Activated CD8-positive, alpha-beta memory T cell treated with anti-CD3 and anti-CD28 coated beads, Interleukin-2, amount 50 U/mL, for 1 hour (primary cell): Measurements from ENCODE around the gene TLE7.

Experiments used
- DNase-seq: peaks from one replicate; pipeline ENCODE4 v3.0.0-alpha.2; 2020; ENCODE audit errors: extremely low read depth

TLE7 gene

DNA sequence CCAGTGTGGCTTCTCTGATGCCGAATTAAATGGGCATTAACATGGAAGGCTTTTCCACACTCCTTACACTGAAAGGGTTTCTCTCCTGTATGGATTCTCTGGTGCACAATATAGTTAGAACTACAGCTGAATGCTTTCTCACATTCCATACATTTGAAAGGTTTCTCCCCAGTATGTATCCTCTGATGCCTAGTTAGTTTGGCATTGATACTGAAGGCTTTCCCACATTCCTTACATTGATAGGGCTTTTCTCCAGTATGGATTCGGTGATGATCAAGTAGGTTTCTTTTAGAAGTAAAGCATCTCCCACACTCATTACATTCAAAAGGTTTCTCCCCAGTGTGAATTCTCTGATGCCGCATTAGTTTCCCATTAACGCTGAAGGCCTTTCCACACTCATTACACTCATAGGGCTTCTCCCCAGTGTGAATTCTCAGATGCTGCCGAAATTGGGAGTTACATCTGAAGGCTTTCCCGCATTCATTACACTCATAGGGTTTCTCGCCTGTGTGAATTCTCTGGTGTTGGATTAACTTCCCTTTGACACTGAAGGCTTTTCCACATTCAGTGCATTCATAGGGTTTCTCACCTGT, 6.5 kb upstream of the TLE7 start:
- DNase-seq = no peak

DNA sequence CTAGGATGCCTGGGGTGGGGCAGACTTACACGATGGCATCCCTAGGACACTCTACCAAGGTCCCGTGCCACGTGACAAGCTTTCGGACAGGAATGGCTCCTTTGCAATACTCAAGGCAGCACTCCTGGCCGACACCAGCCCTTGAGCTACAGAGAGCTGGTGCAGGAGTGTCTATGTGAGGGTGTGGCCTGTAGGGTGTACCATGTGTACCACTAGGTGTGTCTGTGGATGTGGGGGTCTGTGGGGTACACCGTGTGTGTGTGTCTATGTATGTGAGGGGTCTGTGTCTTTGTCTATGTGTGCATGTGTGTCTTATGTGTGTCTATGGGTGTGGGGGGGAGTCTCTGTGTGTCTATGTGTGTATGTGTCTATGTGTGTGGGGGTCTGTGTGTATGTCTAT, 1.9 kb upstream of the TLE7 start:
- DNase-seq = no peak

DNA sequence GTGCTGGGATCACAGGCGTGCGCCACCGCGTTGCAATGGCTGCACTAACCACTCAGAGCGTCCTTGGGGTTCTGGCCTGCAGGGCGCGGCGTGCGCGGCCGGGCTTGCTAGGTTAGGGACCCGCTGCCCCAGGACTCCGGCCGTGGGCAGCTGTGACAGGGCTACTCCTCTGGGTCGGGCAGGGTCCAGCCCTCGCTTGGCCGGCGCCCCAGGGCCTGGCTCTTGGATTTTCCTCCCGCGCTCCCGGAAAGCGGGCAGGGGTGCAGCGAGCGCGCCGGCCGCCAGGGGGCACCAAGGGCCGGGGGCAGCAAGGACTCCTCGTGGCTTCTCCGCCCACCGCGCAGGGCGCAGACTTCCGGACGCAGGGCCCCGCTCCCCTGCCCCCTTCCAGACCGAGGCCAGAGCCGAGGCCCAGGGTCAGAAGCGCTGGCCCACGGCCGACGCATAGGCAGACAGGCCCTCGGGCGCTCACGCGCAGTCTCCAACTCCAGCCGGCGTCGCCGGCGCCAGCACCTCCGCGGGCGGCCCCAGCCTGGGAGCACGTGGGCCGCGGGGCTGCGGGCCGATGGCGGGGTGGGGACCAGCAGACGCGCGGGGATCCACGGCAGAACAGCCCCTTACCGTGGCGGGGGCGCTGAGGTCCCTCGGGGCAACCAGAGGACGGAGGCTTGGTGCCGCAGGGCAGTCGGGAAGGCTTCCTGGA, 355 bp downstream of the TLE7 start:
- no peak for DNase-seq

DNA sequence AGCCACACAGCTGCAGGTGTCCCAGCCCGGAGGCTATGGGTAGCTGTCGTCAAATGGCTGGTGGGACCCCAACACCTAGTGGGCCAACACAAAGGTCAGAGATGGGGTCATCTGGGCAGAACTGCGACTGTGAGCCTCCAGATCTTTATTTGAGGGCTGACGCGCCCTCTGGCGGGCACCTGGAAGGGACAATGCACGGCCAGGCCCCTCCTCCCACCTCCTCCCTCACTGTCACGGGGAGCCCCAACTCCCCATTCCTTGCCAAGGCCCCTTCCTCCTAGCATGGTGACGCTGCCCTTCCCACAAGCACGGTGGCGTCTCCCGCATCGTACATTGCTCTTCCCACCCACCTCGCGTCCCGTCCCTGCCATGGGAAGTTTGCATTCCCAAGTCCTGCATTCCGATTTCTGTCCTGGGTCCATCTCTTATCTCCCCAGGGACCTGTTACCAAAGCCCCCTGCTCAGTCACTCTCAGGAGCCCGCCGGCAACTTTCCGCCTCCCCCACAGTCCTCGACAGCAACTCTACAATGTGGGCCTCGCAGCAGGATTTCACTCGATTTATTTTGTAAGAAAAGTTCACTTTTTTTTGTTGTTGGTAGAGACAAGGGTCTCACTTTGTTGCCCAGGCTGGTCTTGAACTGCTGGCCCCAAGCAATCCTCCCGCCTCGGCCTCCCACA, 1.0 kb downstream of the TLE7 start:
- DNase-seq = no peak

DNA sequence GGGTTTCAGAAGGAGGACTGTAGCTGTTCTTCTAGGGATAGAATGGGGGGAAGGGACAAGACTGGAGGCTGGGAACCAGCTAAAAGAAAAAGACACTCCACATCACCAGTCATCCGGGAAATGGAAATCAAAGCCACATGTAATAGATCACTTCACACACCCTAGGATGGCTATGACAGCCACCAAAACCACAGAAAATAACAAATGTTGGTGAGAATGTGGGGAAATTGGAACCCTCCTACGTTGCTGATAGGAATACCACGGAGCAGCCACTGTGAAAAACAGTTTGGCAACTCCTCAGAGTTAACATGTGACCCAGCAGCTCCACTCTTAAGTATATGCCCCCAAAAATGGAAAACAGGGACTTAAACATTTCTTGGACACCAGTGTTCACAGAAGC, 2.3 kb downstream of the TLE7 start:
- no peak for DNase-seq

DNA sequence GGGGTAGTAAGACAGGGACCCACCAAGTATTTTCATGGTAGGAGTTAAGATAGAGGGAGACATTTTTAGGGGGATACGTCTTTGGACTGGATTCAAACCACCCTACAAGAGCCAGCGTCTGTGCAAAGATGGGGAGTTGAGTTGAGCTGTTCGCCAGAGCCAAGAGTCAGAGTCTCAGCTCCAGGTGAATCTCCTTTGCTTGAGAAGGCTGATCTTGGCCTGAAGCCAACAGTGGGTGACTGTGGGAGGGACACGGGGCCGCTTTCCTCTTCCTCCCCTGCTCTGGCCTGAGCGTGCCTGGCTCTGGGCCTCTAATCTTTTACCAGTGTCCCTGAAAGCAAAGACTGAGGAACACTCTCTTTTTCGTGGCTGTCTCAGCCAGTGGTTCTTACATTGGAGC, 5.4 kb downstream of the TLE7 start:
- no peak for DNase-seq

DNA sequence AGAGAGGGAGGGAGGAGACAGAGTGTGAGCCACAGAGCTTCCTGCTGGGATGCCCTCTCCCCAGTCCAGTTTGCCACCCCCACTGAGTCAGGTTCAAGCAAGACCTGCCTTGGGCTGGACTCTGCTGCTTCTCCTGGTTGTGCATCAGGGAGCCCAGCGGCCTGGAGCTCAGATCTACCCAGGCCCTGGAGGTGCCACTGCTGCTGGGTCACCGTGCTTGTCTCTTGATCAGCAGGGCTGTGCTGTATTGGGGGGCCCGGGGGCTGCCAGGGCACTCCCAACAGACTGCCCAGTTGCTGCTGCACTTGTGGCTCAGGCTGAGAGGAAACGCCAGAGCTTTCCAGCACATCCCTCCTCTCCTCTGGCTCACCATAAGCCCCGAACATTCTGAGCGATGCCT, 8.9 kb downstream of the TLE7 start:
- DNase-seq = no peak

DNA sequence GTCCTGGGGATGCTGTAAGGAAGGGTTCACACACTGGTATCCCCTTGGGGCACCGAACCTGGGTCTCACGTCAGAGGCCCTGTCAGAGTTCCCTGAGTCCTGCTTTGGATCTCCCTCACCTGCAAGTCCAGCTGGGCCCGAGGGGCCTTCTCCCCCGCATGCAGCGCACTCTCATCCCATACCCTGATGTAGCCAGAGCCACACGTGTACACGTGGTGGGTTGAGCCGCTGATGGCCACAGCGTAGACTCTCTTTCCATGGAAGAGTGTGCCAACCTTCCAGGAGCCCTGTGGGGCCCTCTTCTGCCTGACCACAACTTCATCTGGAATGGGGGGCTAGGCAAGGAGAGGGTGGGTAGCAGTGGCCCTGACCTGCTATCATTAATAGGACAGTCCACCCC, 9.9 kb downstream of the TLE7 start:
- DNase-seq = no peak

DNA sequence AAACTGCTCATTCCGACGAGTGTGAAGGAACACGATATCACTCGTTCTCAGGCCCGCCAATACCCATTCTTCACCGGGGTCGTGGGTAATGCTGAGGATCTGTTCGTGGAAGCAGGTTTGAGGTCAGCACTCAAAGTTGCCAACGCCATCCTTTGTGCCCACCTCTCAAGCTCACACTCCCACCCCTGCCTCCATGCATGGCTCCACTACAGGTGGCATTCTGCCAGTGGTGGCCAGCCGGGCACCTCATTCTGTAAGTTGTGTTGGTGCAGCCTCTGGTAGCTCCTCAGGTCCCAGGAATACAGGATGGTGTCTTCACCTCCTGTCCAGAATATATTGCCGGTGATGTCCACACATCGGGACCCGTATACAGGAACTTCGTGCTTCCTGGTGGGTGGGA, 10.7 kb downstream of the TLE7 start:
- no peak for DNase-seq

DNA sequence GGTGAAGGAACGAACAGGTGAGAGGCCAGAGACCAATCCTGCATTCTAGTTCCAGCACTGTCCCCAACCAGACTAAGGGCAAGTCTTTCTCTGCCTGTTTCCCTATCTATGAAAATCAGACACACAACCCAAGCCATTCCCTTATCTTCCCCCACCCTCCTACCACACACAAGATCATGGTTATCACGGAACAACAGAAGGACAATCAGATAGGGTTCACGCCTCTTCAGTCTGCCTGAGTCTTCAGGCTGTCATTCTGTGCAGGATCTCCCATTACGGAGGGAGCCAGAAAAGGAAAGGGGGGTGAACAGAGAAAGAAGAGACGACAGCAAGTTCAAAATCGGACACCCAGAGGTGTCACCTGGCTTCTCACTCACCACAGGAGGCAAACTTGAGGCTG, 11.1 kb downstream of the TLE7 start:
- DNase-seq = no peak

DNA sequence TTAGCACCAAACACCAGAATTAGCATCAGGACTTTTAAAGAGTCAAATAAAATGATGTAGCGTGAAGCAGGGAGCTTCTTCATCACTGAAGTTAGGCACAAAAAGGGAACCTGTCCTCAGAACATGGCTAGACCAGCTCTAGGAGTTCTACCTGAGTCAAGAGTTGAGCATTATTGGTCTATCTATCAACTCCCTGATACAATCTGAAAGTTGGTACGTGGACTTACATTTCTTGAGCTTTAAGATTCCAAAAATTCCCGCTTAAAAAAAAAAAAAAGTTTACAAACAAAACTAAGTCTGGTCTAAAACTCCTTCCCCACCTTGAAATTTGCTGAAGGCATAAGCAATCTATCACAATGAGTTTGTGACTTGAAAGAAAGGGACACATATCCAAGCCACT, 12.3 kb downstream of the TLE7 start:
- DNase-seq = no peak

DNA sequence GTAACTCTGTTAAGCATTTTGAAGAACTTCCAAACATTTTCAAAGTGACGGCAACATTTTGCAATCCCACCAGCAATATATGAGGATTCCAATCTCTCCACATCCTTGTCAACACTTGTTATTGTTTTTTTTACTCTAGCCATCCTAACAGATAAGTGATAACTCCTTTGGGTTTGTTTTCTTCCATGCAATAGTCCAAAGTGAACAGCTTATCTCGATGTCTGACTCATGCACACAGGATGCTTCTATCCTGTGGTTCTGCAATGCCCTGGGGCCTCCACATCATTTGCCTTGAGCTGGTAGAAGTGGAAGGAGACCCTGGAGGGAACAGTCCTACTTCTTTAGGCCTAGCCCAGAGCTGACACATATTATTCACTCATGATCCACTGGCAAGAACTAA, 13.0 kb downstream of the TLE7 start:
- DNase-seq = no peak

DNA sequence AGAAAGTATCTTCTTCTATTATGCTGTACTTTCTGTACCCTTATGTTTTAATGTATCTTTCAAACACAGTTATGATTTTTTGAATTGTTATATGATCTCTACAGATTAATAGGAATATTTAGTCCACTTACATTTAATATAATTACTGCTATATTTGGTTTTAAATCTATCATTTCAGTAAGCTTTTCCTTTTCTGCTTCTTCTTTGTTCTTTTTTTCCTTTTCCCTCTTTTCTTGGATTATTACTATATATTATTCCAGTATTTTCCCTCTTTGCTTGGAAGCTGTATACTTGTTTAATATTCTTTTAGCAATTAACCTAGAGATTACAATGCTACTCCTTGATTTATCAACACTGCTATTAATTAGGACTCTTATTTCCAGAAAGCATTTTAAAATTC, 13.5 kb downstream of the TLE7 start:
- DNase-seq = no peak

DNA sequence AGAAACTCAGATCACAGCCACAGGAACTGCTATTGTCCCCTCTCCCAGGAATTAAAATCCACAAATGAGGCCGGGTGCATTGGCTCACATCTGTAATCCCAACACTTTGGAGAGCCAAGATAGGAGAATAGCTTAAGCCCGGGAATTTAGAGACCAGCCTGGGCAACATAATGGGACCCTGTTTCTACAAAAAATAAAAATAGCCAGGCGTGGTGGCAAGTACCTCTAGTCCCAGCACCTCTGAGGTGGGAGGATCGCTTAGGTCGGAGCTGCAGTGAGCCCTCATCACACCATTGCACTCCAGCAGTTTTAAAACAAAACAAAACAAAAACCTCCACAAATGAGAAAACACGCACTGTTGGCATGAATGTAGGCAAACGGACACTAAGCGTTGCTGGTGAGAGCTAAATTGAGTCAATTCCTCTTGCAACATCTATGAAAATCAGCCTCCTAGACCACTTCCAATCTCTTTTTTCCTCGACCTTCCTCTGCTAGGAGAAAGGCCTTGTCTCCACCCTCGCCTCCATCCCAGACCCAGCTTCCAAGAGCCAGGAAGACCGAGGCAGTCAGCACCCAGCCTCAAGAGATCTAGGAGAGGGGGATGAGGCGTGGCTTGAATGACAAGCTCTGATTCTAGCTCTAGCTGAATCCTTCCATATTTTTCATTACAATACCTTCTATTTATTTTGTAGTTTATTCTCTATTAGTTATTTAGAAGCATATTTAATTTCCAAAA, 14.8 kb downstream of the TLE7 start:
- no peak for DNase-seq

DNA sequence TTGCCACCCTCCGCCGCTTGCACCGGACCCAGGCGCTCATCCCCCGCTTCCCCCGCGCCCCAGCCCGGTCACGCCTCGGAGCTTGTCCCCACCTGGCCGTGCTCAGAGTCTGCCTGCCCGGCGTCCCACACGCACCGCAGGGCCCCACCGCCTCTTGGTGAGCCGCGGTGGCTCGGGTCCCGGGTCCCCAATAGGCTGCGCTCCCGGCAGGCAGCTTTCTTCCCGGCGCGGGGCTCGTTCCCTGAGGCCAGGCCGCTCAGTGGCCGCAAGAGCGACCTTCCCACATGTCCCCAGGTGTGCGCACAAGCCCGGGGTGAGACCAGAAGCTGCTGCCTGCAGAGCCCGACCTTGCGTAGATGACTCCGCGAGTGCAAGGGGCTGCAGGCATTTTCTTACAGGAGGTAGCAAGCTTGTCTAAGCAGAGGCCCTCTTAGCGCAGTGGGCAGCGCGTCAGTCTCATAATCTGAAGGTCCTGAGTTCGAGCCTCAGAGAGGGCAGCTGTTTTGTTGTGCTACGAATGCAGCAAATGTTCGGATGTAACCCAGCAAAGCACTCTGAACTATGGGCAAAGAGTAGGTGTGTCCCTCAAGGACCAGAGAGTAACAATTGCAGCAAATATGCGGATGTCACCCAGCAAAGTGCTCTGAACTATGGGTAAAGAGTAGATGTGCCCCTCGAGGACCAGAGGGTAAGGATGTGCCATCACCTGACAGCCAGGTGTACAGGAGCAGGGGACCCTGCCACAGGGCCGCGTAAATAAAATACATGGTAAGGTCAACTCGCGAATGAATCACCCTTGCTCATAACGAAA, 15.6 kb downstream of the TLE7 start:
- DNase-seq = no peak

DNA sequence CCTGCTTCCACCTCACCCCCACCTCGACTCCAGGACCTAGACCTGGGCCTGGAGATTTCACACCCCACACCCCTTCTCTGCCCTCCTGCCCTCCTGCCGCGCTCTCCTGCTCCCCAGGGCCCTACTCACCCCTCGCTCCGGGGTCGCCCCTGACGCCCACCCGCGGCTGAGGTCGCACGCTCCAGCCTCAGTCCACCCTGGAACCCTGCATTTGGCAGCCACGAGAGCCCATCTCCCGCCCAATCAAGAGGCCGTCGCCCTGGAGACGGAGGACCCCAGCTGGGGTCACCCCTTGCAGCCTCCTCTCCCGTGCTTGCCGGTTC, 16.1 kb downstream of the TLE7 start:
- DNase-seq = no peak

DNA sequence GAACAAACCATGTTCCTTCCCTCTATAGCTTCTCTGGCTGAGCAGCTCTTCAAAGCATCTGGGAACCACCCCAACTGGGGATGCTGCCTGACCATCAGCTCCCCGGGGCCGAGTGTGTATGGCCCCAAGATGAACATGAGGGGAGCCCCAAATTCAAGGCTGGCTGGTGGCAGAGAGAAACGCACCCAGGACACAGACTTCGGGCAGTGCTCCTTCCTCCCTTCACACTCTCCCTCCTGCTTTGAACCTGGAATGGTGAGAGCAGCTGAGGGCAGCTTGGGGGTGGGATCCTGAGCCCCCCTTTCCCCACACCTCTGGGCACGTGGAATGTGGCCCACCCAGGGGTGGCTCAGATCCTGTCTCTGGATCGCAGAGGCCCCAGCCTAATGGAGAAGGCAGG, 17.2 kb downstream of the TLE7 start:
- DNase-seq = no peak

DNA sequence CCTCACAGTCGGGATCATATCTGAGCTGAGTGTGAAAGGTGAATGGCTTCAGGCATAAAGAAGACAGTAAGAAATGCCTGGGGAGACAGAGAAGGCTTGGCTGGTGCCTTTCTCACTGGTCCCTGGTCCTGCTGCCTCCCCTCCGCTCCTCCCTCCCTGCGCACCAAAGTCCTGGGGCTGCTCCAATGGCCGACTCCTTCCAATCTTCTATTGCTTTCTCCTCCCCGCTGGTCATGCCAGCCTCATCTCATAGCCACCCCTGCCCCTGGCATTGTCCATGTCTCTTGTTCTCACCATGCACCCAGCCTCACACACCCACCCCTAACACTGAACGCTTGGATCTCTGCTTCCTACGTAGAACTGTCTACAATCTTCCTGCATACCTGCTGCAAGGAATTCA, 18.0 kb downstream of the TLE7 start:
- no peak for DNase-seq

DNA sequence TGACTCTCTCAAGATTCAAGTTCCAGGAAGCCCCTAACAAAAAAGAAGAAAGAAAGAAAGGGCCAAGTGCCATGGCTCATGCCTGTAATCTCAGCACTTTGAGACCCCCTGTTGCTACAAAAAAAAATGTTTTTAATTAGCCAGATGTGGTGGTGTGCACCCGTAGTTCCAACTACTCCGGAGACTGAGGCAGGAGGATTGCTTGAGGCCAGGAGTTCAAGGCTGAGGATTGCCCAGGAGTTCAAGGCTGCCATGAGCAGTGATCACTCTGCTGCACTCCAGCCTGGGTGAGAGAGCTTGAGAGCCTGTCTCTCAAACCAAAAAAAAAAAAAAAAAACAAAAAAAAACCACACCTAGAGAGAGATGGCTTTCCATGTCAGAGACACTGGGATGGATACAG, 18.8 kb downstream of the TLE7 start:
- DNase-seq = no peak

DNA sequence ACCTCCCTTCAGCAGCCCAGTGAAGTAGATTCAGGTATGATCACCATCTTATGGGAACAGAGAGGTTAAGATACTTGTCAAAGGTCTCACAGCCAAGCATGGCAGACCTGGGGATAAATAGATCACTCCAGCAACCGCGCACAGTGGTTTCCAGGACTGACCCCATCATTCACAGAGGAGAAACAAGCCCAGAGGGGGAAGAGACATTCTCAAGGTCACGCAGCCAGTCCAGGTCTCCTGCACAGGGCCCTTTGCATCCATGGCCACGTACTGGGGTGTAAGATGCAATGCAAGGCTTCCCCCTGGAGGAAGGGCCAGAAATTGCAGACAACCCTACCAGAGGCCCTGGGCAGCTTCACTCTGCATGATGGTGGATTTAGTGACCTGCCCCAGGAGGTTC, 19.9 kb downstream of the TLE7 start:
- no peak for DNase-seq

DNA sequence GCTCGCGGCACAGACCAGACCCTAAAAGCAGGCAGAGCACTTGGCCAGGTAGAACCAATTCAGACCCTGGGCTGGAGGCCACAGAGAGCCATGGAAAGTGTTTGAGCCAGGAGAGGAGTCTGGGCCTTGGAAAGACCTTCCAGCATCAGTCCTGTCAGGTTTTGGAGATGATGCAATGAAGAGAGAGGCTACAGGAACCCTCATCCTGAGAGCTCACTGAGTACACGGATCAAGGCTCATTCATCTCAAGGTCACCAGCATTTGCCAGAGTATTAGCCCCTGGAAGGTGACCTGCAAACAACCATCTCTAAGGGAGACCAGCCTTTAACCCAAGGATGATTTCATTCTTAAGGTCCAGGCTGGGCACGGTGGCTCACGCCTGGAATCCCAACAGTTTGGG, 27.8 kb downstream of the TLE7 start:
- no peak for DNase-seq

DNA sequence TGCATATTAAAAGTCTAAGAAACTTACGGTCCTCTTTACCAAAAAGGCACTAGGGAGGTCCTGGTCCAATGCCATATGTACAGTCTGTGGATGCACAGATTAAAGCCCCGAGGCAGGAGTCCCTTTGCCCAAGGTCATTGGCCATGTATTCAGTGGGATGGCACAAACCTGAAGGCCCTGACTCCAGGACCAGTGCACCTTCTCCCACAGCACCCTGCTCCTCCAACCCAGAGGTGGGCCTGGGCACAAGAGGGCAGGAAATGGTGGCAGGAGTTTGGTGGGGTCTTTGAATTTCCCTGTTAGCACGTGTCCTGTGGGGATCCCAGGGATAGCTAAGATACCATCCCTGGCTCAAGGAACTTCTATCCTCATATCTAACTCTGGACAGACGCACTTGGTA, 28.5 kb downstream of the TLE7 start:
- DNase-seq = no peak
